ENCODE measurements around the gene MIB2.

DNA sequence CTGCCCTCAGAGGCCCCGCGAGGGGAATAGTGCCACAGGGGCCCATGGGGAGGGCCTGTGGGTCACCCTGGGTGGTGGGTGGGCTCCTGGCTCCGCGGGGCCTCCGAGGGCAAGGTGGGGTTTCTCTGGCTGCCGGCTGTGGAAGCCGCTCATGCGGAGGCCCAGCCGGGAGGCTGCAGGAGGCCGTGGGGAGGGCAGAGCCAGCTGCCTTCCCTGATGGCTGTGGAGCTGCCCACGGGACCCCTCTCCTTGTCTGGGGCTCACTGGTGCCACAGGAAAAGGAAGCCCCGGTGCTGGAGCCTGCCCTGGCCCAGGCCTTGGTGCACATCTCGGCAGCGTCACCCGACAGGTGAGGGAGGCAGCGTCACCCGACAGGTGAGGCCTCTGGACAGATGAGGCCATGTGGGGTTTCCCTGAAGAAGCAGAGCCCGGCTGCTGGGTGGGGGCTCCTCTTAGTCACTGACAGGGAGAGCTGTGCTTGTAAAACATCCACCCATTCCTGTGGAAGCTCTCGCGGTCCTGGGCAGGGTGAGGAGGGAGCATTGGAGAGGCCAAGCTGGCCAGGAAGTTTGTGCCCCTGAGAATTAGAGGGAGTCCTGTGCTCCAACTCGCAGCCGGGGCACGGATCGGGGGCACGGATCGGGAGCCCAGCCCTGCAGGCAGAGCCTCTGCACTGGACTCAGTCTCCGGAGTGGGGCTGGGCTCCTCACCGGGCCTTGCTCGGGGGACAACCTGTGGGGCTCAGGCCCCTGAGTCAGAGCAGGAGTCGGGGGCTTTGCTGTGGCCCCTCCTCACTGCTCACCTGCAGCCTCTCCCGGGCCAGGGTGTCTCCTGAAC lies 6.1 kb downstream of the MIB2 start:
- TF ChIP-seq CTCF (conservative IDR thresholded peaks at IDR 0.05; ENCODE audit: low read depth, low read length), result no peak
- TF ChIP-seq EZH2 (IDR thresholded peaks at IDR 0.05; ENCODE audit: borderline replicate concordance, low read depth, low read length, poor library complexity, severe bottlenecking), result no peak
